NCI-H2227 treated with DMSO at 0.1 percent for 48 hours (cell line): ENCODE results near the gene CCR5AS.
A peak's percentile ranks its signal among the peaks of the same experiment; 100 is the strongest.
"Not testable (repeated sequence)": the region's sequence is repeated elsewhere in the genome, so short reads cannot be mapped to it uniquely, and the experiment has no call there.

ENCODE experiments used
- DNase-seq: peaks from one replicate; lab custom pipeline; 2025; lab: John Stamatoyannopoulos, UW

Gene CCR5AS

DNA sequence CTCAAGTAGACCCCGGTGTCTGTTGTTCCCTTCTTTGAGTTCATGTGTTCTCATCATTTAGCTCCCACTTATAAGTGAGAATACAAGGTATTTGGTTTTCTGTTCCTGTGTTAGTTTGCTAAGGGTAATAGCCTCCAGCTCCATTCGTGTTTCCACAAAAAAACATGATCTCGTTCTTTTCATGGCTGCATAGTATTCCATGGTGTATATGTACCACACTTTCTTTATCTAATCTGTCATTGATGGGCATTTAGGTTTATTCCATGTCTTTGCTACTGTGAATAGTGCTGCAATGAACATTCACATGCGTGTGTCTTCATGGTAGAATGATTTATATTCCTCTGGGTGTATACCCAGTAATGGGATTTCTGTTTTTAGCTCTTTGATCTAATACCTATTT is 4.0 kb downstream of the CCR5AS start:
- DNase-seq: not testable (repeated sequence)

DNA sequence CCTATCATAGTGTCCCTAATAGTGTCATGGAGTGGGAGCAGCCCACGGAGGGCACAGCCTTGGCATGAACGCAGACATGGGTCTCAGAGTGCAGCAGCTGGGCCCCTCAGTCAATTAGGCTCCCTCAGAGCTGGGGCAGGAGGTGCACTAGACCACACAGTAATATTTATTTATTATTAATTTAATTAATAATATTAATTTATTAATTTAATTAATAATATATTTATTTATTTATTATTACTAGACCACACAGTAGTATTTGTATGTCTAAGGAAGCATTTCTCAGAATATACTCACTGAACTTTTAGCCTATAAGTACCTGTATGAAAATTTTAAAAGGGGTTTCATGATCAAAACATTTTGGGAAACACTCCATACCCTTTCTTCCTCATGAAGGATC is 5.3 kb downstream of the CCR5AS start:
- DNase-seq: no peak

GRCh38 chr3:46400846-46401245 is 6.0 kb downstream of the CCR5AS start:
- no peak for DNase-seq

DNA sequence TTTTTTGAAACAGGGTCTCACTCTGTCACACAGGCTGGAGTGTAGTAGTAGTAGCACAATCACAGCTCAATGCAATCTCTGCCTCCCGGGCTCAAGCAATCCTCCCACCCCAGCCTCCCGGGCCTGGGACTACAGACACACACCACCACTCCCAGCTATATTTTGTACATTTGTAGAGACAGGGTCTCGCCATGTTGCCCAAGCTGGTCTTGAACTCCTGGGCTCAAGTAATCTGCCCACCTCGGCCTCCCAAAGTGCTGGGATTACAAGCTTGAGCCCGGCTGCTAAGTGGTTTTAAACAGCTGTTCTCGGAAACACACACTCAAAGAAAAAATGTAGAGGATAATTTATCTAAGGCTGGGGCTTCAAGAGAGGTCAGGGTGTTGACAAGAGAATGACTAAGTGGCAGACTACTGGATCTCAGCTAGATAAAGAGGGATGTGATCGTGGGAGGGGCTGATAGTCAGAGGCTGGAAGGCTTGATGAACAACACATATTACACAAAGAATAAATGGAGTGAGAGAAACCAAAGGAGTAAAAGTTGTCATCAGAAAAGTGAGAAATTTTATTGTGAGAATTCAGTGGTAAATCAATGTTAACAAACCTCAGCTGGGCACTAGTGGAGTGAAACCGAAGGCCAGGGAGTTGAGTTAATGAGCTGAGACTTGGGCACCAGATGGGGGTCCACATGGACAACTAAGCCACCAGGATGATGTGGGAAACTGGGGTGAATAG is 6.7 kb downstream of the CCR5AS start:
- DNase-seq: peak; percentile 65

- no peak for DNase-seq
Measured at GRCh38 chr3:46399557-46399956, 7.3 kb downstream of the CCR5AS start.

DNA sequence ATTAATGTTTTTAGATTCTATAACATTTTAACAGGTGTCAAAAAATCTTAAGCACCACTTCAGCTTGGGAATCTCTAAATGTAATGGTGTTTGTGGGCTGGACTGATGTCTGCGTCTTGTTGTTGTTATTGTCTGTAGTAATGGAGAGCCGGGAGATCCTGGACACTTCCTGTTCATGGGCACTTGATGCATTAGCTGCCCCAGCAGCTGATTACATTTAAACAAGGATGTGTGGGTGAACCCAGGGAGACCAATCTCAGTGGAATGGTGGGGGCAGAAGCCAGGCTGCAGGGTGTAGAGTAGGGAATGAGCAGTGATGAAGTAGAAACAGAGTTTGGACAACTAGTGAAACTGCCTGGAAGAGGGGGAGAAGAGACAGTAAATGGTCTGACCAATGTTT is 7.8 kb downstream of the CCR5AS start:
- no peak for DNase-seq

GRCh38 chr3:46398186-46398955 is 8.5 kb downstream of the CCR5AS start:
- DNase-seq: no peak

GRCh38 chr3:46397111-46397510 is 9.8 kb downstream of the CCR5AS start:
- no peak for DNase-seq

DNA sequence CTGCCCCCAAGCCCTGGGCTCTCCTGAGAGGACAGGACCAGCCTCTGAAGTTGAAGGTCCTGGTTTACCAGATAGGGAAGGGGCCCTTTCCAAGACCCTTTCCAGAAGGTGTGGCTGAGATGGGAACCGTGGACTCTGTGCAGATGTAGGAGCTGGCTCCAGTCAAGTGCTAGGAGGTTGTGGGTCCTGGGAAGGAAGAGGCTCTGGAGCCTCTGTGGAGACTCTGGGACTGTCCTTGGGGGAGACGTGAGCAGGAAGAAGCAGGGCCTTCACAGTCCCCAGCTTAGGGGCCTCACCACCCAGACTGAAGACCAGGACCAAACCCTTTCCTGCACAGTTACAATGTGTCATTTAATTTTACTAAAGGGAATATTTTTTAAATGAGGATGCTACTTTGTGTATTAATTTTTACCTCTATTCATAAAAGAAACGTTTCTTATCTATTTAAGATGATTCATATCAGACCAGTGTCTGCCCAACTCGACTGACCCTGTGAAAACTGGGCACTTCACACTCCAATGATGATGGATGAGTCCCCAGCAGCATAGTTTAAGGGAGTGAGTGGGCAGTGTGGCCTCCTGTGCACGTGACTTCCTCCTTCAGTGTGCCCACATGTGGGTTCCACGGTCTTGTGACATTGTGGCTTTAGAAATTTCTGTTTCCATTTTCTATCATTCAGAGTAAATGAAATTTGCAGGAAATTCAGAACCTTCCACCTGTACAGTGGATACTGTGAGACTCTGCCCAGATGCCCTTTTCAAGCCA is 10.9 kb downstream of the CCR5AS start:
- DNase-seq: no peak

DNA sequence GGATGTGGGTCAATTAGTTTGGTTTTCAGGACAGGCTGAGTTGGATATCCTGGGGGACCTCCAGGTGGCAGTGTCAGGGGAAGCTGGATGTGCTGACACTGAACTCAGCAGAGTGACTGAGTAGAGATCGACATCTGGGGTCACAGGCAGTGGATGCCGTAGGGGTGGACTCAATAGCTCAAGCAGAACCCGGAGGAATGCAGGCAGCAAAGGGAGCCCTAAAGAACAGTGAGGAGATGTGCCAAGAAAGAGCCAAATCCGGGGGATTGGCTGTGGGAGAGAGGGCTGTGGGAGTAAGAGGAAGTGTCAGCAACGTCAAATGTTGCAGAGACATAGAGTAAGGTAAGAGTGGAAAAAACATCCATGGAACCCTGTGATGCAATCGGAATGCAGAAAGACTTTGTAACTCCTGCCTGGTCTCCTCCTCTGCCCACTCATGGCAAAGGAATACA is 11.6 kb downstream of the CCR5AS start:
- no peak for DNase-seq

- DNase-seq: no peak
Measured at GRCh38 chr3:46393554-46394434, 13.1 kb downstream of the CCR5AS start.

DNA sequence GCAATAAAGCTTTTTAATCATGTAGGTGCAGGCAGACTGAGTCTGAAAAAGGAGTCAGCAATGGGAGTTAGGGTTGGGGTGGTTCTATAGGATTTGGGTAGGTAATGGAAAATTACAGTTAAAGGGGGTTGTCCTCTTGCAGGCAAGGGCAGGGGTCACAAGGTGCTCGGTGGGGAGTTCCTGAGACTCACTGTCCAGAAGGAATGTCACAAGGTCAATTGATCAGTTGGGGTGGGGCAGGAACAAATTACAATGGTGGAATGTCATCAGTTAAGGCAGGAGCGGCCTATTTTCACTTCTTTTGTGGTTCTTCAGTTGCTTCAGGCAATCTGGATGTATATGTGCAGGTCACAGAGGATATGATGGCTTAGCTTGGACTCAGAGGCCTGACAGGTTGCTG is 13.9 kb downstream of the CCR5AS start:
- DNase-seq: no peak

DNA sequence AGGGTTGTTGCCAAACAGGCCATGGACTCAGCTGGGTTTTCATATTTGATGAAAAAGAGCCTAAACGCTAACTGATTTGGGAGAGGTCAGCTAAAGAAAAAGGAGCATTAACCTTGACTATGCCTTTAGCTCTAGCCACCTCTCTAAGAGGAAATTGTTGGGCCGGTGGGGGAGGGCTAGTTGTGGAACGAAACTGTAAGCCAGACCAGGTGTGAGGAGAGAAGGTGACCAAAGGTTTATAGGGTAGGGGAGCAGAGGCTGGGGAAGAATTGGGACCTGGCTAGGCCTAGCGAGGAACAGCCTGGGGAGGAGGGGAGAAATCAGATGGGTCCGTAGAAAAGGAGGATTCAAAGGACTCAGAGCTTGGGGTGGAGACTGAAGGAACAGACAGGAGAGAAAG is 15.3 kb downstream of the CCR5AS start:
- DNase-seq: not testable (repeated sequence)

- no peak for DNase-seq
Measured at GRCh38 chr3:46389306-46389705, 17.6 kb downstream of the CCR5AS start.

DNA sequence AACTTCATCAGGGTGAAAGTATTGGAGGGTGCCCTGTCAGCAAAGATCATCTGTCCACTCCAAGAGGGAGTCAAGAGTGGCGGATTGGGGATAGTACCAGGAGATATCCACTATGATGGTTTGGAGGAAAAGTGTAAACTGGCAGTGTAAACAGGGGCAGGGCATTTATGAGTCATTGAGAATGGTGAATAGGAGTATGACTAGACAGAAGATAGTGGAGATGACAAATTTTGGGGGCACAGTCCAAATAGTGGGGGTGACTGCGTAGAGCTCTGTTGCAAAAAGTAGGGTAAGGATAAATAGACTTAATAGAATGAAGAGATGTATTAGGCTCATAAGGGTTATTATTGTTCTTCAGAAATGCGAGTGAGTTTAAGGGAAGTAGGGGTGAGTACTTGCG is 18.0 kb downstream of the CCR5AS start:
- not testable (repeated sequence) for DNase-seq

- DNase-seq: no peak
Measured at GRCh38 chr3:46386205-46386604, 20.7 kb downstream of the CCR5AS start.

DNA sequence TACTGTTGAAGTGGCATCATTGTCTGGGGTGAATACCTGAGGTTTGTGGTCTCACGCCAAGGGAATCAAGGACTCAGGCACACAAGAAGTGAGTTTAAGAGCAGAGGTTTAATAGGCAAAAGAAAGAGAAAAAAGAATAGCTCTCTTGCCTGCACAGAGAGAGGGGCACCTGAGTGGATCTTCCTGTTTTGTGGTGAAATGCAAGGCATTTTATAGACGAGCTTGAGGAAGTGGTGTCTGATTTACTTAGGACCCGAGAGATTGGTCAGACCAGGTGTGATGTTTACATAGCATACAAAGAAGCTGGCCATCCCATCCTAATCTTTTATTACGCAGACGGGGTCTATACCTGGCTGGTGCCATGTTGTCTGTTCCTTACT is 22.9 kb downstream of the CCR5AS start:
- no peak for DNase-seq

DNA sequence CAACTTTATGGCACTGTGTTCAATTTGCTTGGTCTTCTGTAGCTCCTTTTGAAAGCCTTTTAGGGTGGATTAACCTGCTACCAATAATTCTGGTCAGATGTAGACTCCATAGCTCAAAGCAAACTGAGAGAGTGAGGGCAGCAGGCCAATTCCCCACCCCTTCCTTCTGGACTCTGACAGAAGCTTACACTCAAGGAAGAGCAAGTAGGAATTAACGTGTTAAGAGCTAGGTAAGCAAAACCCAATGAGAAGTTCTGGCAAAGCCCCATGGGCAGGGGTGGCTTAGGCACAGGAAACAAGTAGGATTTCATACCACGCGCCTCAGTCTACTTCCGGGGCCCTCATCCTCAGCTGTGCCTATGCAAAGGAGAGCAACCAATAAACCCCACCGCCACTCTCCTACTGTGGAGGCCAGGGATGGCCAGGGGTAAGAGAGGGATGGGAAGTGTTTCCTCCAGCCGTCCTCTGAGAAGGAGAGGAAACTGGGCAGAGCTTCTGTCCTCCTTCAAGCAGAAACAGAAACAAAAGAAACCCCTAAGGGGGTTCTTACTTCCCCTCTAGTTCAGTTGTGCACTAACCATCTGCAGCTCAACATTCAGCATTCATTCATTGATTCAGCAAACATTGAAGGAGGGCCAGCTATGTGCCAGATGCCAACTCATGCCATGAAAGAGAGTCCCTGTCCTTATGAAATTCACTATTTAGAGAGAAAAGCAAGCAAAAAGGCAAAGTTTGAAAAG is 23.5 kb downstream of the CCR5AS start:
- DNase-seq: no peak

DNA sequence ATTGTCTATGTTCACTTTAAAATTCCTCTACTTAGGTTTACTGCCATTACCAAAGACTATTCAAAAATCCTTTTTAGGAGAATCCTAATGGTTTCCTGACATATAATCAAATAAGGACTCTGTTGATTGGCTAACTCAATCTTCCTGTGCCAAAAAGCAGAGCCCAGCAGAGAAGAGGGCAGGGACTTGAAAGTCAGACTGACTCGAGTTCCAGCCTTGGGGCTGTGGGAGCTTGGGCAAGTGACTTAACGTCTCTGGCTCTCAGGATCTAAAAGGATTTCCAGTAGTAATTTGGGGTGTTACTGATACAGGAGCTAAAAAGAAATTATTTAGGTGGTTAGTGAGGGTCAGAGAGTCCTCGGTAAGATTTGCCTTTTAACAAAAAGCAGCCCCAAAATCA is 25.2 kb downstream of the CCR5AS start:
- DNase-seq: no peak

GRCh38 chr3:46380471-46381221 is 26.2 kb downstream of the CCR5AS start:
- DNase-seq: no peak
